Measurements from ENCODE around the gene BCO2.

- peak in 5 of 7 experiments; percentile 35 to 73 (median 66) for TF ChIP-seq CTCF (IDR thresholded peaks at IDR 0.05)
- no peak for TF ChIP-seq EP300 (IDR thresholded peaks at IDR 0.05)
- TF ChIP-seq POLR2A (IDR thresholded peaks at IDR 0.05), result no peak
Measured at GRCh38 chr11:112174789-112175598, at the start of gene BCO2.
